K562 treated with DMSO at 1 percent for 12 hours (cell line): ENCODE results near the gene EOMES. TPM values are rescaled to one million over a fixed set of nuclear protein-coding genes. Genes with fewer than 3 reads are reported as not detected.

Source experiments
- total RNA-seq: library from RNA; unstranded; fragments of 300-600 nt; gene quantifications from 2 replicates; pipeline ENCODE4 v1.2.3, GENCODE V29; 2022; ENCODE audit not compliant: insufficient read depth

EOMES gene
- total RNA-seq = not detected in 2 replicates

GRCh38 chr3:27721717-27722564 lies at the start of gene EOMES:
EOMES (minus strand) TSS chr3:27722323; CDS start chr3:27722294, 29 bp downstream.

Other genes with a start within 250 kb of the EOMES start
- gene SLC4A7, start 237.9 kb downstream of the EOMES start, total RNA-seq = 0.60 and 2.2 TPM in 2 replicates